Camera-type eye (tissue), 1 donor: ENCODE results near the gene RCCD1. TPM values are rescaled to one million over a fixed set of nuclear protein-coding genes. Genes with fewer than 3 reads are reported as not detected.

Source experiments
- total RNA-seq: library from RNA; depleted of rRNA; stranded (reverse); fragments of >200 nt; gene quantifications from one replicate; pipeline ENCODE4 v1.2.3, GENCODE V29; 2014

Gene RCCD1, protein sequence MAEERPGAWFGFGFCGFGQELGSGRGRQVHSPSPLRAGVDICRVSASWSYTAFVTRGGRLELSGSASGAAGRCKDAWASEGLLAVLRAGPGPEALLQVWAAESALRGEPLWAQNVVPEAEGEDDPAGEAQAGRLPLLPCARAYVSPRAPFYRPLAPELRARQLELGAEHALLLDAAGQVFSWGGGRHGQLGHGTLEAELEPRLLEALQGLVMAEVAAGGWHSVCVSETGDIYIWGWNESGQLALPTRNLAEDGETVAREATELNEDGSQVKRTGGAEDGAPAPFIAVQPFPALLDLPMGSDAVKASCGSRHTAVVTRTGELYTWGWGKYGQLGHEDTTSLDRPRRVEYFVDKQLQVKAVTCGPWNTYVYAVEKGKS
- total RNA-seq, result 20.5 TPM

DNA sequence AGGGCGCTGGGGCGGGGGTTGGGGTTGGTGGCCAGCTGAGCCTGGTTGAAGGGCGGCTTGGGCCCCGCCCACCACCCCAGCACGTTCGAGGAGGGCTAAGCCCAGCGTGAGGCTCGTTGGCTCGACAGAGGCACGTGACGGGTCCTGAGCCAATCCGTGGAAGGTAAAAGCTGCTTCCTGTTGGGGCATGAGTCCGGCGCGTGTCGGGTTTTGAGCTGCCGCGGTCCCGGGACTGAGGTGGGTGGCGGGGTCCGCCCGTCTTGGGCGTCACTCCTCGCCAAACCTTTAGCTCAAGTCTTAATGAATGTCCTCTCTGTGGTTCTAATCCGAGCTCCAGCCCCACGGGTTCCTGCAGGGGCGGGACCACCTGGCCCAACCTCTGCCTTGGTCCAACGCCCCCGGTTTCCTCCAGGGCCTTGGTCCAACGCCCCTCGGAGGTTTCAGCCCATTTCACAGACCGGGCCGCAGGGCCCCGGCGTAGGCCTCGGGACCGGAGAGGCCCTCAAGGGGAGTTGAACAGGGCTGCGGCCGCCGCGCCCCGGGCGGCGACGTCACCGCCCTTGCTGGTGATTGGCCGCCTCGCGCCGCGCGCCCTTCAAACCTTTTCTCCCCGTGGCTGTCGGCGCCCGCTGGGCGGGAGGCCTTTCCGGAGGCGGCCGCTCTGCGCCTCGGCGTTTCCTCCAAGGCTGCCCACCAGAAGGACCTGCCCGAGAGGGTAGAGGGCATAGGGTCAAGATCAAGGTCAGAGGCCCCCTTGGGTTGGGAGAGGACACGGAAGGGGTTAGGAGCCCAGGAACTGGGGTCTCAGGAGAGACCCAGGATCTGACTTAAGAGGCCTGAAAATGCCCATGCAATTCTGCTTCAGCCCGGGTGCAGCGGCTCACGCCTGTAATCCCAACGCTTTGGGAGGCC lies at the start of gene RCCD1:
RCCD1 (plus strand) TSS at position 173 of the 912 bp plus-strand sequence. CDS start 1,851 bp downstream, outside the sequence.

DNA sequence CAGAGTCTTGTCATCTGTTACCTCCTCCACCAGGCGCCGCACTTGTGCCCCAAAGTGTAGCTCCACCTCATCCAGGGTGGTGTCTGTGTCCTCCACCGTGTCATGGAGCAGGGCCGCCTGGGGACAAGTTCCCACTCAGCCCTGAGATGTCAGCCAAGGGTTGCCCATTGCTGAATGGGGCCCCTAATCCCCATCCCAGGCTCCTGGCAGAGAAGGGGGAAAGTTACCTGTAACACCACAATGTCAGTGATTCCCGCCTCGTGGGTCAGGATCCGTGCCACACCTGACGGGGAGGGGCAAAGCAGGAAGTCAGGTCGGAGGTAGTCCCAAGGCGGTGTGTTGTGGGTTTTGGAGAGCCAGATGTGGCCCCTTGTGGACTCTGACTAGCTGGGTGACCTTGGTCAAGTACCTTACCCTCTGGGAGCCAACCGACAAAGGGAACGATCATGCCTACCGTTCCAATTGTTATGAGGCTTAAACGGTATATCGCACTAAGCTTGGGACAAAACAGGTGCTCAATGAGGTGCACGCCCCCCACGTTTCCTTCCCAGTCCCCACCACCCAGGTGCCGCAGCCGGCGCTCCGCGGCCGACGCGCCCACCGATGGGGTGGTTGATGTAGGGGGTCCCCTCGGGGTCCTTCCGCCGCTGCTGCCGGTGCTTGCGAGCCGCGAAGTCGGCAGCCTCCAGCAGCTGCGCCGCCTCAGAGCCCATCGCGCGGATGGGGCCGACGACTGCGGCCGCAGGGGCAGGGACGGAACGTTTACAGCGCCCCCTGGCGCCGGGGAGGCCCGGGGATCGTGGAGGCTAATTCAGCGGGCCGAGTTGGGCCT lies 22.6 kb upstream of the RCCD1 start, which contains the start of gene HDDC3:
HDDC3 (minus strand) TSS at position 722 of the 832 bp plus-strand sequence; CDS start at position 713, 9 bp downstream.

DNA sequence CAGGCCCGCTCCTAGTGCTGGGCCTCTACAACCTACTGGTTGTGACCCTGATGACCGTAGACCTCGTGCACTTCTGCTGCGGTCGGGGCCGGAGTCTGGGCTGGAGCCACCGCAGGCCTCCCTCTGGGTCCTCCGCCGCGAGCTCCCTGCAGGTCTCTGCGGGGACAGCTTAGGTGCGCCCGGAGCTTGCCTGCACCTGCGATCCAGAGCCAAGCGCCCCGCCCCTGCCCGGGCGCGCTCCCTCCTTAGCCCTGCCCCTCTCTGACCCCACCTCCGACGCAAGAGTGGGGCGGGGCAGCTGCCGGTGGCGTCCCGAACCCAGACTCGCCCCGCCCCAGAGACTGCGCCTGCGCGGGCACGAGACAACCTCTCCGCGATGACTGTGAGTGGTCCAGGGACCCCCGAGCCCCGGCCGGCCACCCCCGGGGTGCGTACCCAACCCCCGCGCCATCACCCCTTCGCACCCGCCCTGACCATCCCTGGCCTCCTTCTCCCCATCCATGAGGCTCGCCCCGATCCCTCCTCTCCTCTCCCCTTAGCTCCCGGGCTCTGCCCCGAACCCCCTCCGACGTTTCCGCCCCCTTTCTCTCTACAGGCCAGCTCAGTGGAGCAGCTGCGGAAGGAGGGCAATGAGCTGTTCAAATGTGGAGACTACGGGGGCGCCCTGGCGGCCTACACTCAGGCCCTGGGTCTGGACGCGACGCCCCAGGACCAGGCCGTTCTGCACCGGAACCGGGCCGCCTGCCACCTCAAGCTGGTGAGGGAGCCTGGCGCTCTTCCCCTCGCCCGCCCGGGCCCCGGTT lies 19.5 kb upstream of the RCCD1 start, which contains the start of gene UNC45A:
UNC45A (plus strand) TSS at position 337 of the 803 bp plus-strand sequence; CDS start at position 377, 40 bp downstream.

DNA sequence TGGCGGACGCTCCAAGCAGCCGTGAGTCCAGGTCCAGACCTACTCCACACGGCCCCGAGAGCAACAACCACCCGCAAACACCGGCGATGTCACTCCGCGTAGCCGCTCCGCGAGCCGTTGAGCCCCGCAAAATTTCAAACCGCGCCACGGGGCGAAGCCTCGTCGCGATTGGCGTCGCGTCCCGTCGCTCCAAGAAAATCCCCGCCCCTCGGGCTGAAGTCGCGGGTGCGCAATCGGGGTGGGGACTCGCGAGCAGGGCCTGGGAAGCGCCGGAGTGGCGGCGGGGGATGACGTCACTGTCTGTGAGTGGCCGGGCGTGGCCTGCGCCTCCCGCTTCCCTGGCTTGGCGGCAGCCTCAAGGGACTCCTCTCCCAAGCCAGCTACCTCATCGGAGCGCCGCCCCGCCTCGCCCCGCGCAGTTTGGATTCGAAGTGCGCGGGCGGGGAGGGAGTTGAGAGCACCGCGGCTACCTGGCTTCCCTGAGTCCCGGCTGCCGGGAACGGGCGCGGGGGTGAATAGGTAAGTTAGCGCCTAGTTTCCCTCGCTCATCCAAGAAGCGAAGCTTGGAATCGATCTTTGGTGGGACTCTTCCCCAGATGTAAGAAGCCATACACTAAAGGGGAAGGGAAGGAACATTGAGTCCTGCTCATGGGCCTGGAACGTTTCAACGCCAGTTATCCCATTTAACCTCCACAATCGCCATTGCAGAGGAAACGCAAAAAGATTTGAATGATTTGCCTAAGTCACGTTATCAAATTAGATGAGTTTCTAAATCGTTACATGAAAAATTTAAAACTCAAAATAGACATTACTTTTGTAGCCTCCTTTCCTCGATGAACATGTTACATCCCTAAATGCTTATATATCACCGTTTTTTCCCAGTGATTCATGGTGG lies 40.0 kb downstream of the RCCD1 start, which contains the start of gene PRC1:
PRC1 (minus strand) TSS at position 119 of the 895 bp plus-strand sequence; CDS start at position 1, 118 bp downstream.

Other genes with a start within 250 kb of the RCCD1 start
- gene BLM, start 237.5 kb upstream of the RCCD1 start, total RNA-seq, result 5.5 TPM
- gene FURIN, start 86.3 kb upstream of the RCCD1 start, total RNA-seq, result 30.1 TPM
- gene FES, start 70.4 kb upstream of the RCCD1 start, total RNA-seq, result 35.7 TPM
- 48.2 TPM for gene MAN2A2, start 51.6 kb upstream of the RCCD1 start, total RNA-seq
- gene HDDC3, start 22.3 kb upstream of the RCCD1 start, total RNA-seq, result 13.9 TPM
- 59.3 TPM for gene UNC45A, start 19.6 kb upstream of the RCCD1 start, total RNA-seq
- 63.7 TPM for gene PRC1, start 39.7 kb downstream of the RCCD1 start, total RNA-seq
- gene VPS33B, start 67.7 kb downstream of the RCCD1 start, total RNA-seq, result 10.7 TPM
- gene SV2B, start 145.4 kb downstream of the RCCD1 start, total RNA-seq, result 112 TPM